Aorta (tissue), 5 donors: ENCODE results near the gene KLC4. TPM values are rescaled to one million over a fixed set of nuclear protein-coding genes. Genes with fewer than 3 reads are reported as not detected.
A peak's percentile ranks its signal among the peaks of the same experiment; 100 is the strongest.

Experiments used
- ATAC-seq: fragments of 200-7000 bp; cut with Tn5 transposase; one replicate; pipeline ENCODE4 v1.9.1; 2022; ENCODE audit warnings: moderate library complexity; ENCODE audit not compliant: low FRiP score
- DNase-seq, 2 donors: peaks; one replicate each; pipeline ENCODE4 v3.0.0-alpha.2; 2020
- H3K27ac ChIP-seq, 2 donors: one replicate each; pipeline ENCODE4 v1.5.1; 2013; ENCODE audit warnings: low read length in 2 of 2, mild to moderate bottlenecking in 2 of 2, moderate library complexity in 2 of 2, control low read depth in 1 of 2, inconsistent platforms in 1 of 2, low read depth in 1 of 2
- H3K27me3 ChIP-seq, 2 donors: one replicate each; pipeline ENCODE4 v1.6.1; 2013; ENCODE audit warnings: control low read depth in 1 of 2, low read length in 1 of 2, mild to moderate bottlenecking in 1 of 2, moderate library complexity in 1 of 2; ENCODE audit not compliant: insufficient read depth in 2 of 2, control insufficient read depth in 1 of 2
- H3K36me3 ChIP-seq, 2 donors: one replicate each; pipeline ENCODE4 v1.6.1; 2013; ENCODE audit warnings: control low read depth in 1 of 2, low read length in 1 of 2, mild to moderate bottlenecking in 1 of 2; ENCODE audit not compliant: insufficient read depth in 2 of 2, control insufficient read depth in 1 of 2
- H3K4me1 ChIP-seq, 2 donors: one replicate each; pipeline ENCODE4 v1.6.1; 2013; ENCODE audit warnings: low read length in 2 of 2, control low read depth in 1 of 2, mild to moderate bottlenecking in 1 of 2, moderate library complexity in 1 of 2; ENCODE audit not compliant: insufficient read depth in 2 of 2, control insufficient read depth in 1 of 2
- H3K4me3 ChIP-seq, 2 donors: one replicate each; pipeline ENCODE4 v1.5.1; 2013; ENCODE audit warnings: low read length in 2 of 2, control low read depth in 1 of 2, mild to moderate bottlenecking in 1 of 2
- H3K9me3 ChIP-seq: one replicate; pipeline ENCODE4 v1.6.1; 2013; ENCODE audit warnings: mild to moderate bottlenecking, low read length; ENCODE audit not compliant: control insufficient read depth
- WGBS, 2 donors: extraction: QIAGEN DNeasy Blood & Tissue Kit; methylation state at CpG; one replicate each; pipeline ENCODE4 v1.1.7; 2013; 5-methylcytosine and 5-hydroxymethylcytosine counted together
- intact Hi-C, 2 donors: fragments of 100-400 bp; cut with DNase I; formaldehyde crosslinking; loops; one replicate each; pipeline versions ENCODE4 v1.14.2 to v1.15.0; 2022
- polyA plus RNA-seq, 2 donors: library from polyadenylated mRNA; stranded (reverse); fragments of 200-250 nt; gene quantifications; one replicate each; pipeline ENCODE4 v1.2.3, GENCODE V29; 2013
- total RNA-seq, 2 donors: library from RNA; stranded (reverse); fragmentation: NEBNext Ultra II Directional; extraction: Animal tissue kit (Norgen Biotek cat#: 25700); gene quantifications; one replicate each; pipeline ENCODE4 v1.2.1, GENCODE V29; 2021
- donor health status: healthy with polysubstance abuse.
- donor health status: Bipolar disorder and iron deficiency.
- donor health status: DM: no; HTN: no; CAD: no.
- donor health status: DM: no; HTN: no; CAD: no.
- donor health status: DM: yes; HTN: yes; CAD: no.

KLC4 gene
- total and polyA plus RNA-seq, 4 donors = 20.1 to 54.9 (median 34.8) TPM

DNA sequence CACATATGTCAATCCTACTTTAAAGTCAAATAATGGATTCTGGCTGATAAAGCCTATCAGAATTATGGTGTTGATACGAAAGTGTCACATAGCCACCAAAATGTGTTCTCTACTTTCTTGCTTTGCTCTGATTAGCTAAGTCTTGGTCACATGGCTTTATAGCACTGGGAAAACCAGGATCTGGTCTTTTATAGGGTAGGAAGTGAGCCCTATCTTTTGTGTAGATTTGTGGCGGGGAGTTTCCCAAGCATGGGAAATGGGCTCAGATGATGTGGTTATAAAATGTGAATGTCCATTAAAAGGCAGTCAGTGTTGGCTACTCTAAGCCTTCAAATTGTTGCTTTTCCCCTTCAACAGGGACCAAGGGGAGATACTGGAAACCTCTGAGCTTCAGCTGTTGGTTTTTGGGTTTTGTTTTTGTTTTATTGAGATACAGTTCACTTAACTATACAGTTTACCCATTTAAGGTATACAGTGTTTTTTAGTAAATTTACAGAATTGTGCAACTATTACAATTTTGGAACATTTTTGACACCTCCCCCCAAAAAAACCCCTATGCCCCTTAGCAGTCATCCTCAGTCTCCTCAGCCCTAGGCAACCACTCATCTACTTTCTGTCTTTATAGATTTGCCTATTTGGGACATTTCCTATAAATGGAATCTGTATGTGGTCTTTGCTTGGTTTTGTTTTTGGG, 25.8 kb upstream of the KLC4 start:
- intact Hi-C loops = no loop called here

DNA sequence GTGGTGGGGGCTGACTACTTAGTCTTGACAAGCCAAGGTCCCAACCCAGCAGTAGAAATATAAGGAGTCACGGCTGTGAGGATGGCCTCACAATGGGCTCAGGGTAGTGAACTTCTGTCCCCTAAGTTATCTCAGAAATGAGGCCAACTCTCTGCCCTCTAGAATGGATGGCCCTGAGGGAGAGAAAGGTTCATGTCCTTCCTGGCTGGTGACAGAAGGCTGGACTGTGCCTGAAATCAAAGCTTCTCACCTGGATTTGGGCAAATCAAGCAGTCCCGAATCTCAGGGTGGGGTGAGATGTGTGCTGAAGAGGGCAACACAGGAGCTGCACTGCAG, 25.3 kb upstream of the KLC4 start:
- DNase-seq (peak in 1 of 2 donors; percentile 40), ATAC-seq (no peak)
- H3K36me3 ChIP-seq = peaks cover 6% of the 10 kb centered on the region in 2 donors
- no peak overlapping the region for H3K27ac ChIP-seq
- H3K4me3 ChIP-seq = no peak overlapping the region
- intact Hi-C loops = no loop called here
- no peaks in the 10 kb centered on the region for H3K4me1 ChIP-seq
- no peaks in the 10 kb centered on the region for H3K27me3 ChIP-seq
- WGBS, 2 donors = 81 to 84% methylated on average over 2 of the region's 2 CpGs
- H3K9me3 ChIP-seq = no peaks in the 10 kb centered on the region

More for the DNA sequence above, 25.8 kb upstream of the KLC4 start:
- Histone ChIP-seq H3K36me3 (peaks cover 9% of the 10 kb centered on the region in 2 donors), H3K4me1 (no peaks in the 10 kb centered on the region), H3K27ac (peak overlapping the region in 1 of 2 donors; percentile 28), H3K27me3 (no peaks in the 10 kb centered on the region), H3K4me3 (no peak overlapping the region), H3K9me3 (no peaks in the 10 kb centered on the region)
- DNase-seq (no peak), ATAC-seq (no peak)
- 79 to 89% methylated on average over 2 of the region's 2 CpGs for WGBS, 2 donors

DNA sequence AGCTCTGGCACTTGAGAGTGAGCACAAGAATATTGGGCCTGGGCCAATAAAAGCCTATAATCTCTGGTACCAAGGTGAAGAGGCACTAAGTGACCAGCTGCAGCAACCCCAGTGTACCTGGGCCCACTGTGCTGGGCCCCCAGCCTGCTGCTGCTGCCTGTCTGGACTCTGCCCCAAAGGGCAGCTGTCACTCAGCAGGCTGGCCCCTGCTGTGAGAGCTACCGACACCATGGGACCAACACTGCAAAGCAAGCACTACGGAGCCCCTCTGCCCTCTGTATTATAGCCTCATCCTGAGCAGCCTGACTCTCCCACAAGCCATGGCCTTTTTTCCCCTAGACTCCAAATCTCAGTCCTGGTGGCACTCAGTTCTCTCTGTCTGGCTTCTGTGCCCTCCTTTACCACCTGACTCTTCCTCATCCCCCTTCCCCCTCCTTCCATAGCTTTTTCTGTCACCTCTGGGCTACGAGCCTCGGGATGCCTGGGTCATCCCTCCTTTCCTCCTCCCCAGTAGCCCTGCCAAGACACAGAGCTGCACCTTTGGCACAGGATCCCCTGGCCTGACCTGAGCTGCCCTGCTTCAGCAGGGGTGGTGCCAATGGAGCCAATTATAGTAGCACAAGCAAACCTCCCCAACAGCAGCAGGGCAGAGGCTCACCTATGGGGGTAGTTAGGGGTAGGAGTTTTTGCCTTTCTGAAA, 23.8 kb upstream of the KLC4 start:
- H3K27me3 ChIP-seq = no peaks in the 10 kb centered on the region
- peak in 1 of 2 donors; percentile 45 for DNase-seq
- intact Hi-C loops = no loop called here
- H3K4me3 ChIP-seq = no peak overlapping the region
- no peak overlapping the region for H3K27ac ChIP-seq
- H3K9me3 ChIP-seq = no peaks in the 10 kb centered on the region
- WGBS, 2 donors = 35 to 46% methylated on average over 4 of the region's 4 CpGs
- ATAC-seq = no peak
- H3K36me3 ChIP-seq = peaks cover 2% of the 10 kb centered on the region in 2 donors
- H3K4me1 ChIP-seq = no peaks in the 10 kb centered on the region

DNA sequence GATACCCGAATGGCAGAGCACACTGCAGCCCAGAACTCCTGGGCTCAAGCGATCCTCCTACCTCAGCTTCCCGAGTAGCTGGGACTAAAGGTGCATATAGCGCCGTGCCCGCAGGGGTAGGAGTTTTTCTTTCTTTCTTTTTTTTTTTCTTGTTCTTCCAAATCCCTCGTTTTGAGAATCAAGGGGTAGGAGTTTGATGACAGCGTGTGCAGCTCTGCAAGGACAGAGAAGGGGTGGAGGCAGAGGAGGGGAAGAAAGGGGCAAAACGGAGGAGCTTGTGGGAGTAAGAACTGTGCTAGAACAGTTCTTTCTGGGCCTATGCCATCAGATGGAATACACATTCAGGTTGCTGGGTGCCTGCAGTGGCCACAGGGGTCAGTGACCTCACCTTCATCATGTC, 22.7 kb upstream of the KLC4 start:
- H3K9me3 ChIP-seq = no peaks in the 10 kb centered on the region
- H3K36me3 ChIP-seq = peaks cover 2% of the 10 kb centered on the region in 2 donors
- 90 to 91% methylated on average over 9 of the region's 9 CpGs for WGBS, 2 donors
- DNase-seq (peak in 1 of 2 donors; percentile 16), ATAC-seq (no peak)
- no peaks in the 10 kb centered on the region for H3K27me3 ChIP-seq
- no peaks in the 10 kb centered on the region for H3K4me1 ChIP-seq
- no peak overlapping the region for H3K4me3 ChIP-seq
- no peak overlapping the region for H3K27ac ChIP-seq
- intact Hi-C loops = no loop called here

DNA sequence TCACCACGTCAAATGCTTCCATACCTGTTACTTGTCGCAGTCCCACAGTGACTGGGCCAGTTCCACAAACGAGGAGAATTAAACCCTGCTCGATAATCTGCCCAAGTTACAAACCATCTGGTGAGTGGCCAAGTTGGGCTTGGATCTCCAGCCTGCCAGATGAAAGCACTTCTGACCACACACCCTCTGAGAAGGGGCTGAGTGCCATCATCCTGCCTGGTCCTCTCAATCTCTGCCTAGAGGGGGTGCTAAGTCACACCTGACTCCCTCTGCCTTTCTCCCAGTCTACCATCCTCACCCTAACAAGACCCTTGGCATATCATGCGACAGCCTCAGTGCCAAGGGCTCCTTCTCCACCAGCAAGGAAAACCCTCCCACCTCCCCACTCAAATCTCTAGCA, 22.2 kb upstream of the KLC4 start:
- Histone ChIP-seq H3K36me3 (peaks cover 2% of the 10 kb centered on the region in 2 donors), H3K9me3 (no peaks in the 10 kb centered on the region), H3K4me1 (no peaks in the 10 kb centered on the region), H3K4me3 (no peak overlapping the region), H3K27me3 (no peaks in the 10 kb centered on the region), H3K27ac (no peak overlapping the region)
- no peak for ATAC-seq
- WGBS, 2 donors = 73 to 75% methylated on average over 5 of the region's 5 CpGs
- DNase-seq = peak in 1 of 2 donors; percentile 33
- intact Hi-C loops = no loop called here

DNA sequence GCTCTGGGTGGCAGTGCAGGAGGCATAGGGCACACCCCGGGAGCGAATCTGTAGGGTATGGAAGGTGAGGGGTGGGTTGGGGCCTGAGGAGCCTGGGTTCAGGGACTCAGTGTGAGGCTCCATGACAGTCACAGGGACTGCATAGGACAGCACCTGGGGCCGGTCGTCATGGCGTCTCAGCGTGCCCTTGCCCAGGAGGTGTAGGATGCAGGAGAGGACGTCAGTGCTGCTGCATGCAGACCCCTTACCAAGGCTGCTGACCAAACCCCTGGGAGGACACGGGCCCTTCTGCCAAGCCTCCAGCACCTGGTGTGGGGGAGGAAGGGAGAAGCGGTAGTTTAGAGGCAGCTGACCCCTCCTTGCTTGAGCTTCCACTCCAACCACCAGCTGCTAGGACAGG, 21.7 kb upstream of the KLC4 start:
- ATAC-seq (no peak), DNase-seq (peak in 1 of 2 donors; percentile 52)
- no peaks in the 10 kb centered on the region for H3K4me1 ChIP-seq
- H3K4me3 ChIP-seq = no peak overlapping the region
- H3K36me3 ChIP-seq = peaks cover 0 to 2% of the 10 kb centered on the region in 2 donors
- no peaks in the 10 kb centered on the region for H3K9me3 ChIP-seq
- intact Hi-C loops = no loop called here
- WGBS, 2 donors = 89 to 94% methylated on average over 6 to 9 of the region's 9 CpGs
- no peak overlapping the region for H3K27ac ChIP-seq
- no peaks in the 10 kb centered on the region for H3K27me3 ChIP-seq

DNA sequence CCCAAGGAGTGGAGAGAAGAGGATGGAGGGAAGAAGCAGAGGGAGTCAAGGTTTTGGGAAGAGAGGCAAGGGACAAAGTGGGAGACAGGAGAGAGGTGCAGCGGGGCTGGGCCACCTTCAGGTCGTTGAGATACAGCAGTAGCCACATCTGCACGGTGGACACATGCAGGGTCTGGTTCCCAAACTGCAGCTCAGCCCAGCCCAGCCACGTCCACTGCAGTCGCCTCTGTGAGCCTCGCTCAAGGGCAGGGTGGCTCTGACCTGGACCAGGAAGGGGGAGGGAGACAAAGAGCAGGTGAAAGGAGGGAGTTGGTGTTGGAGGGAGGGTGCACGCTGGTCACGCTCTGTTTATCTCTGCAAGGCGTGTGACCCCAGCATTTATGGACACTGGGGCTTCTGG, 20.7 kb upstream of the KLC4 start:
- DNase-seq (peak in 1 of 2 donors; percentile 54), ATAC-seq (no peak)
- WGBS, 2 donors = 77 to 87% methylated on average over 9 of the region's 9 CpGs

DNA sequence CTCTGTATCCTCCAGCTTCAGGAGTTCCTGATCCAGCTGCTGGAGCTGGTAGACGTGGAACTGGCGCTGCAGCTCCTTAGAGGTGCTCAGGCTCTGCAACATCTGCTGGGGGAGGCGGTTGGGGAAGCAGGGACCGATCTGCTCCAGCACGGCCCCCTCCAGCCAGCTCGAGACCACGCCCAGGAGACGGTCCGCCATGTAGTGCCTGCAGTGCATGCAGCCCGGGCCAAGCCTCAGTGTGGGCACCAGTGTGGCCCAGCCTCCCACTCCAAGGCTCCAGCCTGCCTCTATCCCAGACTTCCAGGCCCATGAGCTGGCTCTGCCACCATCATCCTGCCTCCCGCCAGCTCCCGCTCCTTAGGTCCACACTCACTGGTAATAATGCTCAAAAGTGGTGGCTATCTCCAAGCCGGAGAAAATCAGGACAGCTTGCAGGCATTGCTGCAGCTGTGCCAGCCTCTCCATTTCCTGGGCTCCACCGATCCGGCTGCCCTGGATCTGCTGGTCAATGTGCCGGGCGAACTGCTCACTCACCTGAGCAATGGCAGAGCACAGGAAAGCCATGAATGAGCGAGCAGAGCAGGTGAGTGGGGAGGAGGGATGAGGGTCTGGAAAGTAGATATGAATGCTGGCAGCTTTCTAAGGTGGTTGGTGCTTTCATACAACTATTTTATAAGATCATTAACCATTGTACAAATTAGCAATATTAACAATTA, 18.7 kb upstream of the KLC4 start:
- intact Hi-C loops = no loop called here
- H3K27ac ChIP-seq = no peak overlapping the region
- no peaks in the 10 kb centered on the region for H3K27me3 ChIP-seq
- DNase-seq (peak in 1 of 2 donors; percentile 71), ATAC-seq (no peak)
- WGBS, 2 donors = 90 to 94% methylated on average over 18 of the region's 18 CpGs
- H3K4me1 ChIP-seq = no peaks in the 10 kb centered on the region
- no peak overlapping the region for H3K4me3 ChIP-seq
- H3K9me3 ChIP-seq = no peaks in the 10 kb centered on the region
- H3K36me3 ChIP-seq = no peaks in the 10 kb centered on the region

More for the DNA sequence above, 20.7 kb upstream of the KLC4 start:
- intact Hi-C loops = no loop called here
- Histone ChIP-seq H3K9me3 (no peaks in the 10 kb centered on the region), H3K27me3 (no peaks in the 10 kb centered on the region), H3K4me1 (no peaks in the 10 kb centered on the region), H3K36me3 (peaks cover 0 to 2% of the 10 kb centered on the region in 2 donors), H3K4me3 (no peak overlapping the region), H3K27ac (no peak overlapping the region)
